ENCODE measurements around the gene SLCO1C1.

DNA sequence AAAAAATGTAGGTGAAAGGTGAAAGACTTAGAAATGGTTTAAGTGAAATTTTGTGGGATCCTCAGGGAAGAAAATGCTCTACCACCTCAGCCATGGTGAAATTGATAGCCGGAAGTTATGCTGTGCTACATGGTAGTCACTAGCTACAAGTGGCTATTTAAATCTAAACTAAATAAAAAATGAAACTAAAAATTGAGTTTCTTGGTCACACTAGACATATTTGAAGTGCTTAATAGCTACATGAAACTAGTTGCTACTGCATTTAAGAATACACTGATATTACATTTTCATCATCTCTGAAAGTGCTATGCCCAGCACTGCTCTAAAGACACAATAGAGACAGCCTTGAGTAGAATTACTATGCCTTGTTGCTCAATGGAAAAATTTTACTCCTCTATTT is 105.0 kb downstream of the SLCO1C1 start:
- TF ChIP-seq NFRKB (IDR thresholded peaks at IDR 0.05) (no peak), SUZ12 (IDR thresholded peaks at IDR 0.05) (no peak), HDGF (IDR thresholded peaks at IDR 0.05; ENCODE audit: borderline replicate concordance) (no peak), CTBP1 (IDR thresholded peaks at IDR 0.05; ENCODE audit: borderline replicate concordance) (no peak), SP1 (IDR thresholded peaks at IDR 0.05) (no peak), BHLHE40 (IDR thresholded peaks at IDR 0.05; ENCODE audit: borderline replicate concordance) (no peak), FOXA1 (IDR thresholded peaks at IDR 0.05) (no peak), PKNOX1 (IDR thresholded peaks at IDR 0.05) (no peak), ARNT (IDR thresholded peaks at IDR 0.05) (no peak), TARDBP (IDR thresholded peaks at IDR 0.05) (no peak)

Data from HEK293T (cell line).